Fibroblast of lung (primary cell): ENCODE data around the gene ALX3. TPM values are rescaled to one million over a fixed set of nuclear protein-coding genes. Genes with fewer than 3 reads are reported as not detected.
"Not testable (repeated sequence)": the region's sequence is repeated elsewhere in the genome, so short reads cannot be mapped to it uniquely, and the experiment has no call there.

Source experiments
- DNase-seq, 2 donors: peaks; one replicate each; pipeline versions ENCODE4 v3.0.0 to v3.0.0-alpha.2; 2010; ENCODE audit warnings: low read depth in 2 of 2
- H2AFZ ChIP-seq: 2 replicates; pipeline ENCODE4 v1.5.1; 2012; ENCODE audit warnings: low read length, control low read depth, inconsistent platforms
- H3K27ac ChIP-seq: 2 replicates; pipeline ENCODE4 v1.5.1; 2011; ENCODE audit warnings: low read length, control low read depth; ENCODE audit not compliant: insufficient read depth
- H3K27me3 ChIP-seq: 2 replicates; pipeline ENCODE4 v1.5.1; 2011; ENCODE audit warnings: mild to moderate bottlenecking, low read length; ENCODE audit not compliant: control insufficient read depth, insufficient read depth
- H3K36me3 ChIP-seq: 2 replicates; pipeline ENCODE4 v1.5.1; 2011; ENCODE audit warnings: low read length; ENCODE audit not compliant: control insufficient read depth, insufficient read depth
- H3K4me1 ChIP-seq: 2 replicates; pipeline ENCODE4 v1.5.1; 2011; ENCODE audit warnings: low read length; ENCODE audit not compliant: control insufficient read depth, insufficient read depth; ENCODE audit errors: extremely low read depth
- H3K4me2 ChIP-seq: 2 replicates; pipeline ENCODE4 v1.5.1; 2011; ENCODE audit warnings: low read length, control low read depth; ENCODE audit not compliant: insufficient read depth; ENCODE audit errors: extremely low read depth
- H3K4me3 ChIP-seq, 4 experiments: fragments of 200-600 bp in 1 of 4; sonication (generic) in 1 of 4; replicated peaks in 1 of 4; 2 replicates each; pipeline ENCODE4 v1.5.1; 2011 to 2016; ENCODE audit warnings: low read length in 4 of 4, low read depth in 3 of 4, mild to moderate bottlenecking in 3 of 4, control low read depth in 2 of 4, inconsistent platforms in 1 of 4, mixed read lengths in 1 of 4; ENCODE audit not compliant: insufficient read depth in 1 of 4; ENCODE audit errors: control extremely low read depth in 1 of 4
- H3K79me2 ChIP-seq: 2 replicates; pipeline ENCODE4 v1.5.1; 2012; ENCODE audit warnings: mild to moderate bottlenecking, low read length, inconsistent platforms; ENCODE audit not compliant: control insufficient read depth, insufficient read depth
- H3K9ac ChIP-seq: 2 replicates; pipeline ENCODE4 v1.5.1; 2011; ENCODE audit warnings: mild to moderate bottlenecking, low read length, control low read depth; ENCODE audit not compliant: insufficient read depth
- H3K9me3 ChIP-seq: 2 replicates; pipeline ENCODE4 v1.5.1; 2012; ENCODE audit warnings: low read depth, low read length; ENCODE audit not compliant: control insufficient read depth, insufficient read depth
- H4K20me1 ChIP-seq: 2 replicates; pipeline ENCODE4 v1.5.1; 2011; ENCODE audit warnings: low read length; ENCODE audit not compliant: control insufficient read depth, insufficient read depth; ENCODE audit errors: extremely low read depth
- EZH2 ChIP-seq: IDR thresholded peaks from 2 replicates; pipeline ENCODE4 v1.5.1; 2012; ENCODE audit warnings: low read length, control low read depth, mild to moderate bottlenecking; ENCODE audit errors: missing control alignments
- polyA plus RNA-seq, 2 donors: library from polyadenylated mRNA; depleted of rRNA in 1 of 2; stranded (reverse) in 1 of 2; unstranded in 1 of 2; fragments of >200 nt; gene quantifications; 2 replicates each; pipeline ENCODE4 v1.2.1, GENCODE V29; 2011 to 2012; ENCODE audit warnings: missing spikeins in 1 of 2
- total RNA-seq: library from RNA; depleted of rRNA; stranded (reverse); fragments of >200 nt; gene quantifications from 2 replicates; pipeline ENCODE4 v1.2.1, GENCODE V29; 2014
- TF ChIP-seq, protein P1 (sequence below), 2 donors: IDR thresholded peaks in 1 of 2; conservative IDR thresholded peaks in 1 of 2; 1 replicate in 1 of 2; 2 replicates in 1 of 2; pipeline ENCODE4 v1.5.1; 2011 to 2012; ENCODE audit warnings: low read length in 2 of 2, control low read depth in 1 of 2, inconsistent platforms in 1 of 2, low read depth in 1 of 2, mild to moderate bottlenecking in 1 of 2

Gene ALX3
- total and polyA plus RNA-seq, 2 donors (not counting 1 experiment from before 2014, with no cell fraction given) = not detected

DNA sequence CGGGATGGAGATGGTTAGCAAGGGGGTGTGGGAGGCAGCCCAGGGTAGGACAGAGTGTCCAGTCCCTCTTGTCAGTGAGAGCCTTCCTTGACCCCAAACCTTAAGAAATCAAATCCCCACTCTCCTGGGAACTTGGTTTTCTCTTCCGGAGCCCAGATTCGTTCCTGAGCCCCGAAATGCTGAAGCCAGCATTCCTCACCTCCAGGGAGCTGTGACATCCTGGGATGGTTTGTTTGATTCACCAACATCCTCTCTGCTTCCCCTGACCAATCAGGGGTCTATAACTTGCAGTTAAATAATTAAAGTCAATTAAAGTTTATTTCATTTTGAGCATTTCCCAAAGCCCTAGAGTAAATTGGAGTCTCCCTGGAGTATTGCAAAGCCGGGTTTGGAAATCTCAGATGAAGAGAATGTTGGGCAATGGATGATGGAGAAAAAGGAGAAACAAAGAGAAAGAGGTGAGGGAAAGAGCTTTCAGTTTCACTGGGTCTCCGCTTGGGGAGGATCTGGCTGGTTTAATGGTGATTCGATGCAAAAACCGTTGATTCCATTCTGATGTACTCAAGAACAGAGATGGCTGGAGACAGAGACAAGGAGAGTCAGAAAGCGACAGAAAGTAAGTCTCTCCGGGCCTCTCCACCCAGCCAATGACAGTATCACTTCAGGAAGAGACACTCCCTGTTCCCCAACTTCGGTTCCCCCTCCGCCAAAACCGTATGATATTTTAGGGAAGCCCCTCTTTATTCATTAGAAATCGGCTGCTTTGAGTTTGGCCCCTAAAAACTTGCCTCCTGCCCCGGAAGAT is 12.8 kb upstream of the ALX3 start:
- DNase-seq = peak in 1 of 2 donors; percentile 16
- H3K4me3 ChIP-seq = peak overlapping the region in 1 of 4 experiments; percentile 59
- no peaks in the 10 kb centered on the region for H4K20me1 ChIP-seq

DNA sequence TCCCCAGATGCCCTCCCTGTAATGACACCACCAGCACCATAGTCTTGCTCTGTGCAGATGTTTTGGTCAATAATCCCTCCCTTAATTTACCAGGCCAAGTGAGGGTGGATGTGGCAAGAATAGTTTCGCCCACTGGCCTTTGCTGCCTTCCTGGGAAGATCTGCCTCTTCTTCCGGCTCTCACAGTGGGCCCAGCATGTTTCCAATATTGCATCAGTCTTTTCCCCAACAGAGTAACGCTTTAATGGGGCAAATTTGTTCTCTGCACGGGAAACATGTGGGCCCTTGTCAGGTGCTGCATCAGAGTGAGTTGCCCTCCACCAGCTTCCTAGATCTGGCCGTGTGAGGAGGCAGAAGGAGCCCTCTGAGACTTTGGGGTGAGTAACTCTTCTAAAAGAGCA is 12.0 kb upstream of the ALX3 start:
- Histone ChIP-seq H4K20me1 (no peaks in the 10 kb centered on the region), H3K27me3 (peaks cover 42% of the 10 kb centered on the region), H3K36me3 (no peaks in the 10 kb centered on the region), H3K4me3 (no peak overlapping the region), H3K4me2 (no peak overlapping the region), H3K27ac (no peak overlapping the region), H3K79me2 (no peaks in the 10 kb centered on the region), H3K4me1 (no peaks in the 10 kb centered on the region), H3K9ac (no peak overlapping the region), H2AFZ (no peak overlapping the region), H3K9me3 (no peaks in the 10 kb centered on the region)
- DNase-seq = no peak
- no peak for TF ChIP-seq EZH2
- TF ChIP-seq, protein P1, sequence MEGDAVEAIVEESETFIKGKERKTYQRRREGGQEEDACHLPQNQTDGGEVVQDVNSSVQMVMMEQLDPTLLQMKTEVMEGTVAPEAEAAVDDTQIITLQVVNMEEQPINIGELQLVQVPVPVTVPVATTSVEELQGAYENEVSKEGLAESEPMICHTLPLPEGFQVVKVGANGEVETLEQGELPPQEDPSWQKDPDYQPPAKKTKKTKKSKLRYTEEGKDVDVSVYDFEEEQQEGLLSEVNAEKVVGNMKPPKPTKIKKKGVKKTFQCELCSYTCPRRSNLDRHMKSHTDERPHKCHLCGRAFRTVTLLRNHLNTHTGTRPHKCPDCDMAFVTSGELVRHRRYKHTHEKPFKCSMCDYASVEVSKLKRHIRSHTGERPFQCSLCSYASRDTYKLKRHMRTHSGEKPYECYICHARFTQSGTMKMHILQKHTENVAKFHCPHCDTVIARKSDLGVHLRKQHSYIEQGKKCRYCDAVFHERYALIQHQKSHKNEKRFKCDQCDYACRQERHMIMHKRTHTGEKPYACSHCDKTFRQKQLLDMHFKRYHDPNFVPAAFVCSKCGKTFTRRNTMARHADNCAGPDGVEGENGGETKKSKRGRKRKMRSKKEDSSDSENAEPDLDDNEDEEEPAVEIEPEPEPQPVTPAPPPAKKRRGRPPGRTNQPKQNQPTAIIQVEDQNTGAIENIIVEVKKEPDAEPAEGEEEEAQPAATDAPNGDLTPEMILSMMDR (conservative IDR thresholded peaks at IDR 0.05 in 1 of 2, IDR thresholded peaks at IDR 0.05 in 1 of 2; ENCODE audit: low read depth in 1 of 2, low read length in 2 of 2) = no peak

More for the DNA sequence above, 12.8 kb upstream of the ALX3 start:
- Histone ChIP-seq H3K79me2 (no peaks in the 10 kb centered on the region), H2AFZ (no peak overlapping the region), H3K4me1 (no peaks in the 10 kb centered on the region), H3K36me3 (no peaks in the 10 kb centered on the region), H3K9ac (no peak overlapping the region), H3K27ac (no peak overlapping the region), H3K4me2 (peak overlapping the region; percentile 88), H3K9me3 (no peaks in the 10 kb centered on the region), H3K27me3 (peaks cover 39% of the 10 kb centered on the region)
- TF ChIP-seq, protein P1 (conservative IDR thresholded peaks at IDR 0.05 in 1 of 2, IDR thresholded peaks at IDR 0.05 in 1 of 2; ENCODE audit: low read depth in 1 of 2, low read length in 2 of 2) = no peak
- TF ChIP-seq EZH2 = no peak

DNA sequence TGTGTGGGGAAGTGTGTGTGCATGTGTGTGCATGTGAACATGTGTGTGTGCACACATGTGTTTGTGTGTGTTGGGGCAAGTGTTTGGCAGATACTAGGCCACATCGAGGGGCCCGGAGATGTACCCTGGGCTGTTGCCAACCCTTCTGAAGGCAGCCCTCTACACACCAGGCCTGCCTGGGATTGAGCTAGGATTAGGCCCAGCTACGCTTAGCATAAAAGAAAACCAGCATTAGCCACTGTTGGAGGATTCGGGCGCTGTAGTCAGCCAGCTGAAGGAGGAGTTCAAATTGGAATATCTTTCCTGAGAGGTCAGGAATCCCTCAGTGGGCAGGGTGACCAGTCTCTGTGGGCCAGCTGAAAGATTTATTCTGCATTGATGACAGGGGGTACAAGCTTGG is 10.6 kb upstream of the ALX3 start:
- H4K20me1 ChIP-seq = no peaks in the 10 kb centered on the region
- H3K79me2 ChIP-seq = no peaks in the 10 kb centered on the region
- no peak overlapping the region for H3K4me2 ChIP-seq
- no peaks in the 10 kb centered on the region for H3K9me3 ChIP-seq
- no peak overlapping the region for H2AFZ ChIP-seq
- TF ChIP-seq, protein P1 (conservative IDR thresholded peaks at IDR 0.05 in 1 of 2, IDR thresholded peaks at IDR 0.05 in 1 of 2; ENCODE audit: low read depth in 1 of 2, low read length in 2 of 2) = no peak
- TF ChIP-seq EZH2 = no peak
- peaks cover 45% of the 10 kb centered on the region for H3K27me3 ChIP-seq
- no peaks in the 10 kb centered on the region for H3K4me1 ChIP-seq
- H3K36me3 ChIP-seq = no peaks in the 10 kb centered on the region
- H3K9ac ChIP-seq = no peak overlapping the region
- no peak for DNase-seq
- H3K27ac ChIP-seq = no peak overlapping the region
- H3K4me3 ChIP-seq = no peak overlapping the region

DNA sequence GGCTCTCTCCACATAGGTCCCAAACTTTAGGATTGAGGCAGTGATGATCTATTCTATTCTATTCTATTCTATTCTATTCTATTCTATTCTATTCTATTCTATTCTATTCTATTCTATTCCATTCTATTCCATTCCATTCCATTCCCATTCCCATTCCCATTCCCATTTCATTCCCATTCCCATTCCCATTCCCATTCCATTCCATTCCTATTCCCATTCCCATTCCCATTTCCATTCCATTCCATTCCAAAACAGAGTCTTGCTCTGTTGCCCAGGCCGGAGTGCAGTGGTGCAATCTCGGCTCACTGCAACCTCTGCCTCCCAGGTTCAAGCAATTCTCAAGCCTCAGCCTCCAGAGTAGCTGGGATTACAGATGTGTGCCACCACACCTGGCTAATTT is 9.5 kb upstream of the ALX3 start:
- not testable (repeated sequence) for H3K36me3 ChIP-seq, H3K79me2 ChIP-seq, H3K4me1 ChIP-seq, DNase-seq, H2AFZ ChIP-seq, H3K4me2 ChIP-seq, H3K9me3 ChIP-seq, H3K27ac ChIP-seq, H4K20me1 ChIP-seq, H3K9ac ChIP-seq, H3K4me3 ChIP-seq
- H3K27me3 ChIP-seq = peaks cover 39% of the 10 kb centered on the region
